Activated CD8-positive, alpha-beta memory T cell treated with anti-CD3 and anti-CD28 coated beads for 1 hour (primary cell): ENCODE measurements around the gene IFT74.

ENCODE experiments used
- DNase-seq, 2 donors: peaks; one replicate each; pipeline ENCODE4 v3.0.0-alpha.2; 2020; ENCODE audit warnings: low read depth in 1 of 2; ENCODE audit errors: extremely low read depth in 1 of 2

Gene IFT74

GRCh38 chr9:26973989-26974388 is 17.8 kb downstream of the IFT74 start:
- DNase-seq, result no peak

DNA sequence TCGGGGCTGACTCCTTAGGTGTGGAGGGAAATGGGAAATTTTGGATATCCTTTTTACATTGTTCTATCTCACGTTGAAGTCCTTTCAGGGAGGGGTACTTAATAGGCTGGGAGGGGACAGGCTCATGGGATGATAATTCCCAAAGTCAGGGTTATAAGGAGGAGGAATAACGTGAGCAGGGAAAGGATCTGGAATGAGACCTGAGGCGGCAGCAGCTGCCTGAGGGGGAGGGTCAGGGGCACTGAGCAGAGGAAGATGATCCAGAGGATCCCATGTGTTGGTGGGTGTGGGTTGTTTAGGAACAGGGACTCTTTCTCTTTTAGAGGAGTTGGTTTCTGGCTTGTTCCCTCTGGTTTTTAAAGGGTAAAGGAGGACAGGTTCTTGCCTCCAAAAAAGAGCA is 18.7 kb downstream of the IFT74 start:
- no peak for DNase-seq

DNA sequence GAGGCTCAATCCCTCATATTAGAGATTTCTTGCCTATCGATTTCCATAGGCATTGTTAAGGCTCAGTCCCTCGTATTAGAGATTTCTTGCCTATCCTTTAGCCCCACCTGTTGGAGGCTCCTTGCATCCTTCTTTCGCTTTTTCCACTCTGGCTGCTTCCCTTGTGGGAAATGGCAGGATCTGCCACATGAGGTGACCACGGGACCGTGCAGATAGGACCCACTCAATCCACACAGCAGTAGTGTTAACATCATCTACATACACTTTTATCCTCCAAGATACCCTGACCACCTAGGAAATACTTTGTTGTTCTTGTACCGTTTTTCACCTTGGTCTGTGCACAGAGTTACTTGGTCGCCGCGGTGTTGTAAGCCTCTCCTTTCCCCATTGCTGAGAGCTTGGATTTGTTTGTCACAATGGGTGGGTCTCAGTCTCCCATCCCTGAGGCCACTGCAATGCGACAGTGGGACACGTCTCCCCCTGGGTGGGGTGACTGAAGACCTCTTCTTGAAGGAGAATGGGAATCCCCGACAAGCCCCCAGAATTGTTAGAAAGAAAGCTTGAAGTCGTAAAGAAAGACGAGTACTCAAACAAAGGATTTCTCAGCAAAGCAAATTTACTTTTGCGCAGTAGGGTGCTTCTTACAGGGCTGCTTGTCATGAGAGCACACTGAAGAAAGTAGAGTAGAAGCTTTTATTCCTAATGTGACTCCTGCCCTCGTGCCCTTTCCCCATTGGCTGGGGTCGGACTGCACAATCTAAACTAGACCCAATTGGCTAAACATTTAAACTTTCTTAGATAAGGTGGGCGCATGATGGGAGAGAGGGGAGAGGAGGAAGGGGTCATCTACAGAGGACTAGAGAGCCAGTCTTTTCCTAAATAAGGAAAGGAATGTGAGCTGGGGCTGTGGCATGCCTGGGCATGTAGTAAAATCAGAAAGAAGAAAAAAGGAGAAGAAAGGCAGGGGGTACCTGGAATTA is 19.8 kb downstream of the IFT74 start:
- DNase-seq, result no peak

DNA sequence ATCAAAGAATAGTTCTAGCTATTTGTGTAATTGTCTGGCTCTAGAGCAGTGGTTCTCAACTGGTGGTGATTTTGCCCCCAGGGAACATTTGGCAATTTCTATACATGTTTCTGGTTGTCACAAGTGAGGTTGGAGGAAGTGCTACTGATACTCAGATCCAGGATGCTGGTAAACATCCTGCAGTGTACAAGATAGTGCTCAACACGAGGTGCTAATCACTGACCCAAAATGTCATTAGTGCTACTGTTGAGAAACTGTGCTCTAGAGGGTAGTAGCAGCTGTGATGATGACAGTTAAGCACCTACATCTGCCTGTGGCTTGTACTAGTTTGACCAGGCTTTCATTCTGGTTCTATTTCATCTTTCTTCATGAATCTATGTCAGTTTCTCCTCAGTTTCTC is 27.1 kb downstream of the IFT74 start:
- no peak for DNase-seq

DNA sequence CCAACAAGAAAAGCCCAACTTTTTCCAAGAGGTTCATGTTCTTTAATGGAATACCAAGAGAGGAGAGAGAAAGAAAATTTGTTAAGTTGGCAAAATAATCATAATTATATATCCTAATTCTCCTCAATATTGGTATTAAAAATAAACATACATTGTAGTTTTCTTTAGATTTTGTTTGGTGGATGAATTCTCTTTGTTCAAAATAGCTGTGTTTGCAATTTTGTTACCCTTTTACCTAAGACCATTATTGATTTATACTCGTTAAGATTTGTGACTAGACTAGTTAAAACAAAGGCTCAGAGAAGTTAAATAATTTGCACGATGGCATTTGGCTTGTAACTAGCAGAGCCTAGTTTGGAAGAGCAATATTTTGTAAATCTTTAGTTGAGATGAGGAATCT is 39.6 kb downstream of the IFT74 start:
- no peak for DNase-seq

- no peak for DNase-seq
Measured at GRCh38 chr9:27003426-27004077, 47.3 kb downstream of the IFT74 start.

GRCh38 chr9:27005491-27005890 is 49.3 kb downstream of the IFT74 start, which contains the start of gene LRRC19:
TSS of gene LRRC19 (minus strand) at chr9:27005672. CDS start at chr9:26999694, 5,978 bp downstream.
- no peak for DNase-seq

- DNase-seq, result no peak
Measured at GRCh38 chr9:27019589-27019988, 63.4 kb downstream of the IFT74 start.

DNA sequence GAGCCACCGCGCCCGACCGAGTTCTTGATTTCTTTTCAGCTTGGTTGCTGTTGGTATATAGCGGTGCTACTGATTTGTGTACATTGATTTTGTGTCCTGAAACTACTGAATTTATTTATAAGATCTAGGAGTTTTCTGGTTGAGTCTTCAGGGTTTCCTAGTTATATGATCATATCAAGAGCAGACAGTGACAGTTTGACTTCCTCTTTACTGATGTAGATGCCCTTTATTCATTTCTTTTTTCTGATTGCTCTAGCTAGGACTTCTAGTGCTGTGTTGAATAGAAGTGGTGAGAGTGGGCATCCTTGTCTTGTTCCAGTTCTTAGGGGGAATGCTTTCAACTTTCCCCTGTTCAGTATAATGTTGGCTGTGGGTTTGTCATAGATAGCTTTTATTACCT is 66.7 kb downstream of the IFT74 start:
- no peak for DNase-seq

DNA sequence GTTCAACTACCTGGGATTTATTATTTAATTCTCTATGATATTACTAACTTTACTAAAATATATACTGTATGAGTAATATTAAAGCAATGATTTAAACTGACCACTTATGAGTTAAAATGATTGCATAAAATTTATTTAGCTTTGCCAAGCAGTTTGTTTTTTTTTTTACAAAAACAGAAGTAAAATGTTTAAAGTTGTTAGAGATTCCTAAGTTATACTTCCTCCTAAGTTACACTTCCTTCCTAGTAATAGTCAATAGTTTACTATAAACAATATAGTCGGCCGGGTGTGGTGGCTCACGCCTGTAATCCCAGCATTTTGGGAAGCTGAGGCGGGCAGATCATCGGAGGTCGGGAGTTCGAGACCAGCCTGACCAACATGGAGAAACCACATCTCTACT is 73.0 kb downstream of the IFT74 start:
- no peak for DNase-seq

DNA sequence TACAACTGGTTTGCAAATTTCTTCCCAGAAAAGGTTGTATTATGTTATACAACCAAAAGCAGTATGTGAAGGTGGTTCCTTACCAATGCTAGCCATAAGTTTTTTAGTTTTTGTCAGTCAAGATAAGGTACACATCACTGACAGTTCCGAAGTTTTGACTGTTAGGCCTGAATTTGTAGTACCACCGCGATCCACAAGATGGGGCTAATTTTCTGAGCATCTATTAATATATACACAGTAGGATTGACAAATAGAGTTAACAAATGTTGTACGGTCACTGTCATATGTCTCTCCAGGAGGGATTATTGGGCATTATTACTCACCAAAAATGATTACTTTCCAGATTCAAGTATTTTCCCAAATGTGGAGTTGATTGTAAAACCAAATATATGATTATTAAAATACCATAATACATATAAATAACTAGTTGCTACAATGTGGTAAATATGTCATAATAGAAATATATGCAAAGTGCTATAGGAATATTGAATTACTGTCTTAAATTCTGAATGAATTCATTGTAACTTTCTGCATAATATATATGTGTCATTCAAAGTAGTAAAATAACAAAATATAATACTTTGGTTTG is 77.7 kb downstream of the IFT74 start:
- no peak for DNase-seq

- DNase-seq, result no peak
Measured at GRCh38 chr9:27037499-27037898, 81.3 kb downstream of the IFT74 start.

DNA sequence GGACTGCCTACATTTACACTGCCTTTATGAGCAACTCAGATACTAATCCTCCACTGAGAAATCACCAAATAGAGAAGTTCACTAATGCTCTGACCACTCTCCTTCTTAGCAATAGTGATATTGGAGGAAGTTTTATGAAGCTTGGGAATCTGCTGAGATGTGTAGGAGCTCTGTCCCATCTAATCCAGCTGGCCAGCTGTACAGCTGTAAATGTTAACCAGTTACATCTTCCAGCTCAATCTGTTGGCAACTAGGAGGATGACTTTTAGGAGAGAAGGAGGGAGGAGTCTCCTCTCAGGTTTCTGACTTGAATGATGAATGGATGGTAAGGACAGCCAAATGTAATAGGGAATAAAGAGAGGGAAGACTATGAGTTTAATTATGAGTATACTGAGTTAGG is 85.5 kb downstream of the IFT74 start:
- DNase-seq, result no peak

DNA sequence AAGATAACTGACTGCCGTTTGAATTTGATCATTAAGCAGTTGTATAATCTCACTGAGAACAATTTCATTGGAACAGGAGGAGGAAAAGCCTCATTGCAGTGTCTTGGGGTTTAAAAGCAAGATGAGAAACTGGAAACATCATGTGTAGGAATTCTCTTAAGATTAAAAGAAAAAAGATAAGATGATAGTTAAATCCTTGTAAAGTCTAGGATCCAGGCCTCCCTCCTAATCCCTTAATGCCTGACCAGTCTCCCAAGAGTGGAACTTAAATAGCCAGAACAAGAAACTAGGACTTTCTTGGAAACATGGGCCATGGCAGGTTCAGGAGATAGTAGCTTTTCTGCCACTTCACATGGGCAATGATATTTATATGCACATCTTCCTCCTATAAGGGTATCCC is 86.3 kb downstream of the IFT74 start:
- no peak for DNase-seq

DNA sequence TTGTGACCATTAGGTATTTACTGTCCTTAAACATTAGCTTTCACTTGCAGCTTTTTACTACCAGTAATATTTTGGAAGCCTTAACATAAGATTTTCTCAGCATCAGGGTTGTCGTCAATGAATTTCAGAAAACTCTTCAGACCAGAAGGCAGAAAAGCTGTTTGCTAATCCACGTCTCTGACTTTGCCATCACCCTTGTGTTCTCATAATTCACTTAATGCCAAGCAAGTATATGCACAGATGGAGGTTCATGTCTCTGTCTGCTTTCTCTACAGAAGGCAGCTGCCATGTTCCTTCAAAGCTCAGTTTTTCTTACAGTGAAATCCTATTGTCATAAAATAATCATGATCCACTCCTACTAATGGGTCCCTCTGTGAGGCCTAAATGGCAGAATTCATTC is 87.0 kb downstream of the IFT74 start:
- DNase-seq, result no peak

- DNase-seq, result no peak
Measured at GRCh38 chr9:27047136-27047535, 90.9 kb downstream of the IFT74 start.

DNA sequence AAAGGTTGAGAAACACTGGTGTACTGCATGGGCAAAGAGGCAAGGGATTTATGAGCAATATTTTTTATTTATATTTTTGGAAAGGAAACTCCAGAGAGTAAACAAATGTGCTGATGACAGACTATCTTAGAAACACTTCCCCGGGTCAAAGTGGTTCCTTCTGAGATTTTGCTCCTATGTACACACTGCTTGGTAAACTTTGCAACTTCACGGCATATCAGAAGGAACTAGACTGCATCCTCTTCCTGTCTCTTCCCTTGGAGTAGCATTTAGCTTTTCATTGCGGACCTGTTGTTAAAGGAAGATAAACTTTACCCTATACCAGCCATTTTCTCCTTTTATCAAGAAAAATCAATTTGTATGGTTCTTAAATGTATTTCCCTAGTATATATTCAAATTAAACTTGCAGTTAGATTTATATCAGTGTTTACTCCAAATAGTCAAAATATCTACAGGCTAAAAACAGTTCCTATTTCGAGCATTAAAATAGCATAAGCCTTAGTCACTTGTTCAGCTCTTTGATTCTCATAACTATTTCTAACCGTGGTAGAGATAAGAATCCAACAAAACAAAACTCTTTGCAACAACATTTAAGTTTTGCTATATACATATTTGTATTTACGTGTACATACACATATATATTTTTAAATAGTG is 97.3 kb downstream of the IFT74 start:
- DNase-seq, result no peak

- DNase-seq, result no peak
Measured at GRCh38 chr9:27054125-27054524, 97.9 kb downstream of the IFT74 start.

GRCh38 chr9:27054841-27055240 is 98.6 kb downstream of the IFT74 start:
- DNase-seq, result no peak

- DNase-seq, result no peak
Measured at GRCh38 chr9:27059412-27059811, 103.2 kb downstream of the IFT74 start.

- no peak for DNase-seq
Measured at GRCh38 chr9:27059907-27060306, 103.7 kb downstream of the IFT74 start.
